IMR-90 (cell line): ENCODE results near the gene KCNH2. TPM values are rescaled to one million over a fixed set of nuclear protein-coding genes. Genes with fewer than 3 reads are reported as not detected.

ENCODE experiments used
- ATAC-seq: fragments of 200-7000 bp; cut with Tn5 transposase; 2 replicates; pipeline ENCODE4 v1.9.1; 2020; ENCODE audit warnings: low read depth, mild to moderate bottlenecking, moderate library complexity
- BruUV-seq: library from RNA; stranded (reverse); fragments of 400-500 nt; replicated peaks from 2 replicates; lab custom pipeline; 2021; lab: Mats Ljungman, UMichigan
- CTCF ChIA-PET: fragments of 300-600 bp; formaldehyde crosslinking; extraction: SDS; loops from one replicate; lab custom pipeline; 2021; ENCODE audit warnings: antibody characterized with exemption; lab: Yijun Ruan, JAX
- POLR2A ChIA-PET: fragments of 300-600 bp; sonication (Branson Sonifier 250); formaldehyde crosslinking; loops from one replicate; lab custom pipeline; 2022; ENCODE audit warnings: antibody characterized with exemption; ENCODE audit not compliant: unreplicated experiment; lab: Charles Lee
- DNase-seq: peaks from one replicate; pipeline ENCODE4 v3.0.0; 2013
- H2AFZ ChIP-seq: replicated peaks from 2 replicates; pipeline ENCODE3; 2013; ENCODE audit warnings: low read length, mild to moderate bottlenecking; ENCODE audit not compliant: poor library complexity
- H2AK5ac ChIP-seq: 2 replicates; pipeline ENCODE4 v1.6.1; 2013; ENCODE audit warnings: low read depth, low read length, inconsistent platforms
- H2AK9ac ChIP-seq: replicated peaks from 2 replicates; pipeline ENCODE3; 2013; ENCODE audit warnings: mild to moderate bottlenecking, low read depth, low read length, moderate library complexity; ENCODE audit not compliant: poor library complexity
- H2BK120ac ChIP-seq: 2 replicates; pipeline ENCODE4 v1.6.1; 2013; ENCODE audit warnings: low read depth, low read length, inconsistent platforms
- H2BK15ac ChIP-seq: 3 replicates; pipeline ENCODE4 v1.6.1; 2013; ENCODE audit warnings: low read depth, low read length, inconsistent platforms
- H2BK20ac ChIP-seq: 2 replicates; pipeline ENCODE4 v1.6.1; 2013; ENCODE audit warnings: low read depth, mild to moderate bottlenecking, inconsistent platforms, low read length, moderate library complexity
- H2BK5ac ChIP-seq: 2 replicates; pipeline ENCODE4 v1.6.1; 2013; ENCODE audit warnings: mild to moderate bottlenecking, low read depth, low read length, inconsistent platforms; ENCODE audit not compliant: poor library complexity, severe bottlenecking
- H3K14ac ChIP-seq: replicated peaks from 2 replicates; pipeline ENCODE4 v1.6.1; 2013; ENCODE audit warnings: low read depth, low read length, inconsistent platforms
- H3K18ac ChIP-seq: 2 replicates; pipeline ENCODE4 v1.6.1; 2013; ENCODE audit warnings: low read depth, low read length, control low read depth
- H3K23ac ChIP-seq: 2 replicates; pipeline ENCODE4 v1.6.1; 2013; ENCODE audit warnings: low read depth, low read length, inconsistent platforms
- H3K27ac ChIP-seq: 2 replicates; pipeline ENCODE4 v1.5.1; 2013; ENCODE audit warnings: mild to moderate bottlenecking, control low read depth, low read length; ENCODE audit not compliant: insufficient read depth
- H3K27me3 ChIP-seq: 2 replicates; pipeline ENCODE4 v1.6.1; 2013; ENCODE audit warnings: low read length; ENCODE audit not compliant: control insufficient read depth, insufficient read depth
- H3K36me3 ChIP-seq: 2 replicates; pipeline ENCODE4 v1.6.1; 2013; ENCODE audit warnings: low read length, mixed read lengths; ENCODE audit not compliant: control insufficient read depth, insufficient read depth
- H3K4ac ChIP-seq: 2 replicates; pipeline ENCODE4 v1.6.1; 2013; ENCODE audit warnings: low read depth, low read length, inconsistent platforms
- H3K4me1 ChIP-seq: 2 replicates; pipeline ENCODE4 v1.6.1; 2013; ENCODE audit warnings: low read length, mixed read lengths; ENCODE audit not compliant: control insufficient read depth, insufficient read depth
- H3K4me2 ChIP-seq: 2 replicates; pipeline ENCODE4 v1.6.1; 2013; ENCODE audit warnings: low read depth, mild to moderate bottlenecking, control low read depth, low read length, moderate library complexity
- H3K4me3 ChIP-seq: 2 replicates; pipeline ENCODE4 v1.5.1; 2013; ENCODE audit warnings: low read depth, mild to moderate bottlenecking, control low read depth, low read length, moderate library complexity; ENCODE audit not compliant: insufficient read depth
- H3K56ac ChIP-seq: 2 replicates; pipeline ENCODE4 v1.6.1; 2013; ENCODE audit warnings: low read length, inconsistent platforms; ENCODE audit not compliant: insufficient read depth; ENCODE audit errors: extremely low read depth
- H3K79me1 ChIP-seq, 2 experiments: 2 replicates each; pipeline ENCODE4 v1.6.1; 2013; ENCODE audit warnings: low read length in 2 of 2, inconsistent platforms in 1 of 2, low read depth in 1 of 2
- H3K9ac ChIP-seq: 2 replicates; pipeline ENCODE4 v1.6.1; 2013; ENCODE audit warnings: low read depth, low read length, control low read depth
- H3K9me1 ChIP-seq: 2 replicates; pipeline ENCODE4 v1.6.1; 2013; ENCODE audit warnings: low read length, inconsistent platforms; ENCODE audit not compliant: insufficient read depth
- H3K9me3 ChIP-seq: 2 replicates; pipeline ENCODE4 v1.6.1; 2013; ENCODE audit warnings: low read length; ENCODE audit not compliant: control insufficient read depth, insufficient read depth
- H4K20me1 ChIP-seq: 2 replicates; pipeline ENCODE4 v1.6.1; 2013; ENCODE audit warnings: low read length, inconsistent platforms; ENCODE audit not compliant: insufficient read depth
- H4K5ac ChIP-seq: 2 replicates; pipeline ENCODE4 v1.6.1; 2013; ENCODE audit warnings: mild to moderate bottlenecking, low read depth, low read length, control low read depth
- H4K8ac ChIP-seq, 2 experiments: 2 replicates each; pipeline ENCODE4 v1.6.1; 2013; ENCODE audit warnings: low read depth in 2 of 2, low read length in 2 of 2, control low read depth in 1 of 2, inconsistent platforms in 1 of 2
- H4K91ac ChIP-seq: 2 replicates; pipeline ENCODE4 v1.6.1; 2013; ENCODE audit warnings: low read depth, low read length, inconsistent platforms; ENCODE audit not compliant: insufficient read depth
- BHLHE40 ChIP-seq: fragments of 150-350 bp; IDR thresholded peaks from 2 replicates; pipeline ENCODE4 v1.6.1; 2016; ENCODE audit warnings: mild to moderate bottlenecking, low read depth, low read length
- CTCF ChIP-seq: conservative IDR thresholded peaks from 2 replicates; pipeline ENCODE4 v1.5.1; 2012; ENCODE audit warnings: mild to moderate bottlenecking, low read depth, low read length, improper control_type of control experiment
- MAFK ChIP-seq: IDR thresholded peaks from 2 replicates; pipeline ENCODE4 v1.6.1; 2012; ENCODE audit warnings: low read depth, low read length, improper control_type of control experiment
- MXI1 ChIP-seq: IDR thresholded peaks from 2 replicates; pipeline ENCODE4 v1.6.1; 2012; ENCODE audit warnings: low read depth, mild to moderate bottlenecking, low read length, moderate library complexity, borderline replicate concordance
- NFE2L2 ChIP-seq: fragments of 150-350 bp; IDR thresholded peaks from 2 replicates; pipeline ENCODE4 v1.6.1; 2016; ENCODE audit warnings: low read depth, mild to moderate bottlenecking, low read length
- RAD21 ChIP-seq: IDR thresholded peaks from 2 replicates; pipeline ENCODE4 v1.6.1; 2012; ENCODE audit warnings: low read length, improper control_type of control experiment
- RCOR1 ChIP-seq: IDR thresholded peaks from 2 replicates; pipeline ENCODE4 v1.6.1; 2012; ENCODE audit warnings: mild to moderate bottlenecking, low read length, improper control_type of control experiment; ENCODE audit not compliant: insufficient replicate concordance
- RFX5 ChIP-seq: IDR thresholded peaks from 2 replicates; pipeline ENCODE4 v1.8.0; 2012; ENCODE audit warnings: low read depth, mild to moderate bottlenecking, low read length, moderate library complexity
- USF2 ChIP-seq: fragments of 150-350 bp; IDR thresholded peaks from 2 replicates; pipeline ENCODE4 v1.6.1; 2017; ENCODE audit warnings: mild to moderate bottlenecking, antibody characterized with exemption, low read length, low read depth
- WGBS, 2 experiments: methylation state at CpG; one replicate each; pipeline versions ENCODE4 v1.1.5 to v1.1.7; 2013; ENCODE audit warnings: missing lambda C conversion rate in 2 of 2; ENCODE audit not compliant: insufficient read length in 1 of 2; ENCODE audit errors: extremely low coverage in 2 of 2; 5-methylcytosine and 5-hydroxymethylcytosine counted together
- dilution Hi-C: fragments of 300-500 bp; cut with HindIII; formaldehyde crosslinking; loops from one replicate; pipeline ENCODE4 v1.14.3; 2018; ENCODE audit warnings: low sequenced_read_pairs; ENCODE audit not compliant: unreplicated experiment
- in situ Hi-C: fragments of 300-500 bp; cut with MboI; formaldehyde crosslinking; loops from 3 replicates; pipeline ENCODE4 v1.14.3; 2019; ENCODE audit warnings: low sequenced_read_pairs, inconsistent platforms, mixed read lengths
- intact Hi-C: fragments of 100-400 bp; cut with micrococcal nuclease; formaldehyde crosslinking; loops from 2 replicates; pipeline ENCODE4 v1.10.0; 2022
- polyA plus RNA-seq, 3 experiments: library from polyadenylated mRNA; depleted of rRNA; stranded (reverse); fragments of >200 nt; gene quantifications; 2 replicates each; pipeline ENCODE4 v1.2.3, GENCODE V29; 2012; ENCODE audit warnings: low replicate concordance in 1 of 3
- total RNA-seq: library from RNA; depleted of rRNA; stranded (reverse); fragments of >200 nt; gene quantifications from 2 replicates; pipeline ENCODE4 v1.2.3, GENCODE V29; 2012

Gene KCNH2
- total and polyA plus RNA-seq, 2 of the 4 experiments (the other 2 are of a cell fraction): 0.90 to 2.1 TPM

- H2AK5ac ChIP-seq: no peak overlapping the region
- H3K9me3 ChIP-seq: no peaks in the 10 kb centered on the region
- peaks cover 13% of the 10 kb centered on the region; the same call in 1 of the 2 replicates for H3K4me1 ChIP-seq
- 87% methylated on average over 10 of the region's 16 CpGs; no CpG with 5 or more reads in 1 of the 2 experiments for WGBS, 2 experiments
- H3K36me3 ChIP-seq: no peaks in the 10 kb centered on the region; the same call in 1 of the 2 replicates
- no peak overlapping the region for H3K4ac ChIP-seq
- in situ Hi-C loops (no loop called here), dilution Hi-C loops (no loop called here), intact Hi-C loops (no loop called here)
- ATAC-seq (no peak), DNase-seq (no peak)
- no peak overlapping the region for H2AFZ ChIP-seq
- no peak overlapping the region for H2BK15ac ChIP-seq
- no peak overlapping the region for H4K8ac ChIP-seq
- H3K79me1 ChIP-seq: no peaks in the 10 kb centered on the region
- no peaks in the 10 kb centered on the region for H3K9me1 ChIP-seq
- H2BK20ac ChIP-seq: no peak overlapping the region
- no peak overlapping the region for H3K56ac ChIP-seq
- no peak overlapping the region for H3K27ac ChIP-seq
- H3K14ac ChIP-seq: no peak overlapping the region
- no TSS peak for BruUV-seq
- H3K4me3 ChIP-seq: no peak overlapping the region
- H3K9ac ChIP-seq: no peak overlapping the region
- H4K20me1 ChIP-seq: no peaks in the 10 kb centered on the region; the same call in 1 of the 2 replicates
- H4K91ac ChIP-seq: no peak overlapping the region
- POLR2A ChIA-PET: no interaction called here
- no peak overlapping the region for H3K4me2 ChIP-seq
- H4K5ac ChIP-seq: no peak overlapping the region
- no peak overlapping the region for H3K18ac ChIP-seq
- no peak overlapping the region for H2AK9ac ChIP-seq
- no peak overlapping the region for H2BK5ac ChIP-seq
- no peak overlapping the region for H2BK120ac ChIP-seq
- CTCF ChIA-PET: interaction anchor here (0.9 kb wide), 1 partner anchor 24 kb away, joined by 3 read pairs; no protein-coding TSS in a partner anchor
- H3K27me3 ChIP-seq: peaks cover 16% of the 10 kb centered on the region
- TF ChIP-seq MXI1 (no peak), BHLHE40 (no peak), RCOR1 (no peak), MAFK (no peak), RFX5 (no peak), RAD21 (no peak), CTCF (no peak), USF2 (no peak), NFE2L2 (no peak)
- no peak overlapping the region for H3K23ac ChIP-seq
Observed at GRCh38 chr7:150965273-150965830, 12.8 kb downstream of the KCNH2 start.
